ENCODE results near the gene KIF22. TPM values are rescaled to one million over a fixed set of nuclear protein-coding genes. Genes with fewer than 3 reads are reported as not detected.

KIF22 gene
- total and polyA plus RNA-seq, 3 donors from 2014 or later: 69.6 to 85.1 (median 79.8) TPM

DNA sequence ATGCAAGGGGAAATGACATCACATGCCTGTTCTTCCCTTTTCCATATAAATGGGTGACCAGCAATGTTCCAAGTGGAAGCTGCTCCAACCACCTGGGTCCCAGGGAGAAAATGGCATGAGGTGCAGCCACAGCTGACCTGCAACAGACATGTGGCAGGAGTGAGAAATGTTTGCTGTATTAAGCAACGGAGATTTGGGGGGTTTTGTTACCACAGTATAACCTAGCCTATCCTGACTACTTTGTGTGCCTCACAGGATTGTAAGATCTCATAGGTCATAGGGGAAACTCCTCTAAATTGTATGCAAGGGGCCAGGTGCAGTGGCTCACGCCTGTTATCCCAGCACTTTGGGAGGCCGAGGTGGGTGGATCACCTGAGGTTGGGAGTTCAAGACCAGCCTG is 60.4 kb downstream of the KIF22 start:
- no peak for DNase-seq
- Histone ChIP-seq H3K27ac (no peak overlapping the region), H3K27me3 (no peaks in the 10 kb centered on the region), H3K36me3 (ENCODE audit: low read depth, missing control alignments) (no peaks in the 10 kb centered on the region), H3K9me3 (no peaks in the 10 kb centered on the region), H3K4me1 (peaks cover 14% of the 10 kb centered on the region), H3K4me3 (no peak overlapping the region)
- TF ChIP-seq POLR2A (IDR thresholded peaks at IDR 0.05): no peak
- TF ChIP-seq, protein P1, sequence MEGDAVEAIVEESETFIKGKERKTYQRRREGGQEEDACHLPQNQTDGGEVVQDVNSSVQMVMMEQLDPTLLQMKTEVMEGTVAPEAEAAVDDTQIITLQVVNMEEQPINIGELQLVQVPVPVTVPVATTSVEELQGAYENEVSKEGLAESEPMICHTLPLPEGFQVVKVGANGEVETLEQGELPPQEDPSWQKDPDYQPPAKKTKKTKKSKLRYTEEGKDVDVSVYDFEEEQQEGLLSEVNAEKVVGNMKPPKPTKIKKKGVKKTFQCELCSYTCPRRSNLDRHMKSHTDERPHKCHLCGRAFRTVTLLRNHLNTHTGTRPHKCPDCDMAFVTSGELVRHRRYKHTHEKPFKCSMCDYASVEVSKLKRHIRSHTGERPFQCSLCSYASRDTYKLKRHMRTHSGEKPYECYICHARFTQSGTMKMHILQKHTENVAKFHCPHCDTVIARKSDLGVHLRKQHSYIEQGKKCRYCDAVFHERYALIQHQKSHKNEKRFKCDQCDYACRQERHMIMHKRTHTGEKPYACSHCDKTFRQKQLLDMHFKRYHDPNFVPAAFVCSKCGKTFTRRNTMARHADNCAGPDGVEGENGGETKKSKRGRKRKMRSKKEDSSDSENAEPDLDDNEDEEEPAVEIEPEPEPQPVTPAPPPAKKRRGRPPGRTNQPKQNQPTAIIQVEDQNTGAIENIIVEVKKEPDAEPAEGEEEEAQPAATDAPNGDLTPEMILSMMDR (IDR thresholded peaks at IDR 0.05): no peak
- intact Hi-C loops (cut with DNase I; ENCODE audit: low total_unique reads): no loop called here
- 75 to 96% methylated on average over 3 of the region's 3 CpGs for WGBS, 2 donors

DNA sequence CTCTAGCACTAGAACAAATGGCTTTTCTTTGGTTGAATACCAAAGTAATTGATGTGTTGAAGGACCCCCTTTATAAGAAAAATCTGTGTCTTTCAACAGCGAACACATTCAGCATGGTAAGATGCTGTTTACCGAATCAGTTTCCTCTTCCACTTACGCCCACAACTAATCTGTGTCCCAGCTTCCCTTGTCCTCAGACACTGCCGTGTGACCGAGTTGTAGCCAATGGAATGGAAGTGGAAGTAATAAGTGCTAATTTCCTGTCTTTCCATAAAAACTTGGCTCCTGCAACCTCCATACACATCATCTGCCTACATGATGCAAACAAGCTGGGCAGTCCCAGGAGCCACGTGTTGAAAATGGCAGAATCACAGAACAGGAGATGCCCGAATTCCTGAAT is 62.1 kb downstream of the KIF22 start:
- Histone ChIP-seq H3K9me3 (no peaks in the 10 kb centered on the region), H3K4me3 (no peak overlapping the region), H3K36me3 (ENCODE audit: low read depth, missing control alignments) (no peaks in the 10 kb centered on the region), H3K4me1 (peaks cover 14% of the 10 kb centered on the region), H3K27me3 (no peaks in the 10 kb centered on the region), H3K27ac (no peak overlapping the region)
- no peak for DNase-seq
- intact Hi-C loops (cut with DNase I; ENCODE audit: low total_unique reads): no loop called here
- TF ChIP-seq, protein P1 (IDR thresholded peaks at IDR 0.05): no peak
- TF ChIP-seq POLR2A (IDR thresholded peaks at IDR 0.05): no peak
- WGBS, 2 donors: 35 to 65% methylated on average over 7 of the region's 7 CpGs

- Histone ChIP-seq H3K9me3 (no peaks in the 10 kb centered on the region), H3K27ac (no peak overlapping the region), H3K4me1 (peaks cover 4% of the 10 kb centered on the region), H3K36me3 (ENCODE audit: low read depth, missing control alignments) (no peaks in the 10 kb centered on the region), H3K4me3 (no peak overlapping the region), H3K27me3 (no peaks in the 10 kb centered on the region)
- 88 to 89% methylated on average over 5 of the region's 5 CpGs for WGBS, 2 donors
- intact Hi-C loops (cut with DNase I; ENCODE audit: low total_unique reads): no loop called here
- no peak for TF ChIP-seq POLR2A (IDR thresholded peaks at IDR 0.05)
- TF ChIP-seq, protein P1 (IDR thresholded peaks at IDR 0.05): no peak
- no peak for DNase-seq
Observed at GRCh38 chr16:29854520-29855100, 64.1 kb downstream of the KIF22 start.

Small RNA genes within 50 kb of the gene (small RNA-seq; reads per million reads assigned to genes)
- gene AC009133.6 (0 reads per million in 2 donors), gene AC120114.4 (0 reads per million in 2 donors)

Other genes with a start within 250 kb of the KIF22 start
- under 1 TPM in 1 of 2 donors, not detected in 1; 0.74 TPM for gene SPN, start 127.5 kb upstream of the KIF22 start, total RNA-seq
- gene SPN, start 127.5 kb upstream of the KIF22 start, polyA plus RNA-seq (ENCODE audit: insufficient read depth, low read depth, low replicate concordance): 3.2 TPM
- 1 to 10 TPM; 4.3 to 7.6 TPM for gene QPRT, start 111.6 kb upstream of the KIF22 start, total RNA-seq
- gene QPRT, start 111.6 kb upstream of the KIF22 start, polyA plus RNA-seq (ENCODE audit: insufficient read depth, low read depth, low replicate concordance): 13.6 TPM
- under 1 TPM; 0.31 to 0.79 TPM for gene C16orf54, start 44.8 kb upstream of the KIF22 start, total RNA-seq
- 1.1 TPM for gene C16orf54, start 44.8 kb upstream of the KIF22 start, polyA plus RNA-seq (ENCODE audit: insufficient read depth, low read depth, low replicate concordance)
- gene ZG16, start 12.5 kb upstream of the KIF22 start, total RNA-seq: under 1 TPM in 1 of 2 donors, not detected in 1; 0.12 TPM
- gene ZG16, start 12.5 kb upstream of the KIF22 start, polyA plus RNA-seq (ENCODE audit: insufficient read depth, low read depth, low replicate concordance): not detected
- gene MAZ, start 15.8 kb downstream of the KIF22 start, total RNA-seq: 100 to 1,000 TPM; 173 to 186 TPM
- gene MAZ, start 15.8 kb downstream of the KIF22 start, polyA plus RNA-seq (ENCODE audit: insufficient read depth, low read depth, low replicate concordance): 217 TPM
- 10 to 100 TPM; 13.3 to 18.0 TPM for gene PRRT2, start 21.4 kb downstream of the KIF22 start, total RNA-seq
- gene PRRT2, start 21.4 kb downstream of the KIF22 start, polyA plus RNA-seq (ENCODE audit: insufficient read depth, low read depth, low replicate concordance): 8.0 TPM
- 10 to 100 TPM; 53.0 to 68.4 TPM for gene PAGR1, start 25.4 kb downstream of the KIF22 start, total RNA-seq
- gene PAGR1, start 25.4 kb downstream of the KIF22 start, polyA plus RNA-seq (ENCODE audit: insufficient read depth, low read depth, low replicate concordance): 36.1 TPM
- 100 to 1,000 TPM; 147 to 224 TPM for gene MVP, start 29.7 kb downstream of the KIF22 start, total RNA-seq
- 119 TPM for gene MVP, start 29.7 kb downstream of the KIF22 start, polyA plus RNA-seq (ENCODE audit: insufficient read depth, low read depth, low replicate concordance)
- 100 to 1,000 TPM in 1 of 2 donors, 10 to 100 TPM in 1; 90.3 to 100 TPM for gene CDIPT, start 72.5 kb downstream of the KIF22 start, total RNA-seq
- 68.7 TPM for gene CDIPT, start 72.5 kb downstream of the KIF22 start, polyA plus RNA-seq (ENCODE audit: insufficient read depth, low read depth, low replicate concordance)
- gene SEZ6L2, start 108.8 kb downstream of the KIF22 start, total RNA-seq: 10 to 100 TPM; 43.7 to 57.5 TPM
- 40.9 TPM for gene SEZ6L2, start 108.8 kb downstream of the KIF22 start, polyA plus RNA-seq (ENCODE audit: insufficient read depth, low read depth, low replicate concordance)
- gene ASPHD1, start 109.7 kb downstream of the KIF22 start, total RNA-seq: 10 to 100 TPM in 1 of 2 donors, 1 to 10 TPM in 1; 6.2 to 13.7 TPM
- gene ASPHD1, start 109.7 kb downstream of the KIF22 start, polyA plus RNA-seq (ENCODE audit: insufficient read depth, low read depth, low replicate concordance): 11.1 TPM
- gene KCTD13, start 135.5 kb downstream of the KIF22 start, total RNA-seq: 100 to 1,000 TPM; 202 to 241 TPM
- 126 TPM for gene KCTD13, start 135.5 kb downstream of the KIF22 start, polyA plus RNA-seq (ENCODE audit: insufficient read depth, low read depth, low replicate concordance)
- gene TMEM219, start 171.3 kb downstream of the KIF22 start, total RNA-seq: 100 to 1,000 TPM; 160 to 203 TPM
- gene TMEM219, start 171.3 kb downstream of the KIF22 start, polyA plus RNA-seq (ENCODE audit: insufficient read depth, low read depth, low replicate concordance): 280 TPM
- gene TAOK2, start 183.1 kb downstream of the KIF22 start, total RNA-seq: 100 to 1,000 TPM; 126 to 140 TPM
- 66.5 TPM for gene TAOK2, start 183.1 kb downstream of the KIF22 start, polyA plus RNA-seq (ENCODE audit: insufficient read depth, low read depth, low replicate concordance)
- gene HIRIP3, start 204.9 kb downstream of the KIF22 start, total RNA-seq: 10 to 100 TPM; 32.1 to 40.2 TPM
- 57.3 TPM for gene HIRIP3, start 204.9 kb downstream of the KIF22 start, polyA plus RNA-seq (ENCODE audit: insufficient read depth, low read depth, low replicate concordance)
- 10 to 100 TPM; 64.0 to 72.3 TPM for gene INO80E, start 205.5 kb downstream of the KIF22 start, total RNA-seq
- gene INO80E, start 205.5 kb downstream of the KIF22 start, polyA plus RNA-seq (ENCODE audit: insufficient read depth, low read depth, low replicate concordance): 98.1 TPM
- gene DOC2A, start 220.3 kb downstream of the KIF22 start, total RNA-seq: 10 to 100 TPM; 28.3 to 45.3 TPM
- 75.1 TPM for gene DOC2A, start 220.3 kb downstream of the KIF22 start, polyA plus RNA-seq (ENCODE audit: insufficient read depth, low read depth, low replicate concordance)
- gene C16orf92, start 232.4 kb downstream of the KIF22 start, total RNA-seq: 10 to 100 TPM; 12.4 to 91.3 TPM
- gene C16orf92, start 232.4 kb downstream of the KIF22 start, polyA plus RNA-seq (ENCODE audit: insufficient read depth, low read depth, low replicate concordance): 20.3 TPM
- gene TLCD3B, start 240.5 kb downstream of the KIF22 start, total RNA-seq: 10 to 100 TPM; 51.8 to 82.7 TPM
- gene TLCD3B, start 240.5 kb downstream of the KIF22 start, polyA plus RNA-seq (ENCODE audit: insufficient read depth, low read depth, low replicate concordance): 194 TPM